Epithelial cell of esophagus (primary cell): ENCODE measurements around the gene ZNF420.

Source experiments
- DNase-seq: peaks from one replicate; pipeline ENCODE4 v3.0.0; 2010; ENCODE audit warnings: low read depth
- H3K4me3 ChIP-seq: 2 replicates; pipeline ENCODE4 v1.5.1; 2011; ENCODE audit warnings: mild to moderate bottlenecking, low read length, control low read depth
- TF ChIP-seq, protein P1 (sequence below): IDR thresholded peaks from 2 replicates; pipeline ENCODE4 v1.5.1; 2011; ENCODE audit warnings: low read depth, mild to moderate bottlenecking, low read length, control low read depth, inconsistent platforms; ENCODE audit not compliant: insufficient read depth; ENCODE audit errors: missing control alignments

ZNF420 gene

DNA sequence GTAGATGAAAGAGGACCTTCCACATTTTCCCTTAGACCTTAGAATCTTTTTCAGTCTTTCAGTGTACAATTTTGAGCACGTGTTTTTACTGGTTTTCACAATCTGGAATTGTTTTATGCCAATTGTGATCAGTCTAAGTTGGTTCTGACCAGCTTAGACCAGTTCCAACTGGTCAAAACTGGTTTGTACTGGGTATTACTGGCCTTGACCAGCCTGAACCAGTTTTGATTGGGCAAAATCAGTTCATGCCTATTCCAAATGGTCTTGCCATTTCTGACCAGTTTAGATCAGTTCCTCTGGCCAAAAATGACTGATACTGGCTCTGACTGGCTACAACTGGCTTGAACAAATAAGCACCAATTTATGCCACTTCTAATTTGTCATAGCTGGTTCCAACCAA lies 57.9 kb downstream of the ZNF420 start:
- no peak overlapping the region for H3K4me3 ChIP-seq
- no peak for DNase-seq
- TF ChIP-seq, protein P1, sequence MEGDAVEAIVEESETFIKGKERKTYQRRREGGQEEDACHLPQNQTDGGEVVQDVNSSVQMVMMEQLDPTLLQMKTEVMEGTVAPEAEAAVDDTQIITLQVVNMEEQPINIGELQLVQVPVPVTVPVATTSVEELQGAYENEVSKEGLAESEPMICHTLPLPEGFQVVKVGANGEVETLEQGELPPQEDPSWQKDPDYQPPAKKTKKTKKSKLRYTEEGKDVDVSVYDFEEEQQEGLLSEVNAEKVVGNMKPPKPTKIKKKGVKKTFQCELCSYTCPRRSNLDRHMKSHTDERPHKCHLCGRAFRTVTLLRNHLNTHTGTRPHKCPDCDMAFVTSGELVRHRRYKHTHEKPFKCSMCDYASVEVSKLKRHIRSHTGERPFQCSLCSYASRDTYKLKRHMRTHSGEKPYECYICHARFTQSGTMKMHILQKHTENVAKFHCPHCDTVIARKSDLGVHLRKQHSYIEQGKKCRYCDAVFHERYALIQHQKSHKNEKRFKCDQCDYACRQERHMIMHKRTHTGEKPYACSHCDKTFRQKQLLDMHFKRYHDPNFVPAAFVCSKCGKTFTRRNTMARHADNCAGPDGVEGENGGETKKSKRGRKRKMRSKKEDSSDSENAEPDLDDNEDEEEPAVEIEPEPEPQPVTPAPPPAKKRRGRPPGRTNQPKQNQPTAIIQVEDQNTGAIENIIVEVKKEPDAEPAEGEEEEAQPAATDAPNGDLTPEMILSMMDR: no peak

DNA sequence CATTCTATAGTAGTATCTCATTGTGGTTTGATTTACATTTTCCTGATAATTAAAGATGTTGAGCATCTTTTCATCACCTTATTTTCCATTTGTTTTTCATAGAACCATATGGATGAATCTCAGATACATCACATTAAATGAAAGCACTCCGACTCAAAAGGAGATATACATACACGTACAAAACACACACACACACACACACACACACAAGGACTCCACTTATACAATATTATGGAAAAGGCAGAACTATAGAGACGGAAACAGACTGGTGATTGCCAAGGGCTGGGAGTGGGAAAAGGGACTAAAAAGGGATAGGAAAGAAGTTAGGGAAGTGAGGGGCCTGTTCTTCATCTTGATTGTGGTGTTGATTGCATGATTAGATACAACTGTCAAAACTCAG lies 70.0 kb downstream of the ZNF420 start:
- TF ChIP-seq, protein P1: no peak
- no peak overlapping the region for H3K4me3 ChIP-seq
- no peak for DNase-seq

DNA sequence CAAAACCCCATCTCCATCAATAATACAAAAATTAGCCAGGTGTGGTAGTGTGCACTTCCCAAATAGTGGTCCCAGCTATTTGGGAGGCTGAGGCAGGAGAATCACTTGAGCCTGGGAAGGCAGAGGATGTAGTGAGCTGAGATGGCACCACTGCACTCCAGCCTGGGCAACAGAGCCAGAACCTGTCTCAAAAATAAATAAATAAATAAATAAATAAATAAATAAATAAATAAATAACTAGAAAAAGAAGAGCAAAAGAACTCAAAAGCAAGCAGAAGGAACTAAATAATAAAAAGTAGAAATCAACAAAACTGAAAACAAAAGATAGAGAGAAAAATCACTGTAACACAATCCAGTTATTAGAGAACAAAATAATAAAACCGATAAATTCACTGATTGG lies 81.9 kb downstream of the ZNF420 start:
- H3K4me3 ChIP-seq: no peak overlapping the region
- DNase-seq: no peak
- TF ChIP-seq, protein P1: no peak

DNA sequence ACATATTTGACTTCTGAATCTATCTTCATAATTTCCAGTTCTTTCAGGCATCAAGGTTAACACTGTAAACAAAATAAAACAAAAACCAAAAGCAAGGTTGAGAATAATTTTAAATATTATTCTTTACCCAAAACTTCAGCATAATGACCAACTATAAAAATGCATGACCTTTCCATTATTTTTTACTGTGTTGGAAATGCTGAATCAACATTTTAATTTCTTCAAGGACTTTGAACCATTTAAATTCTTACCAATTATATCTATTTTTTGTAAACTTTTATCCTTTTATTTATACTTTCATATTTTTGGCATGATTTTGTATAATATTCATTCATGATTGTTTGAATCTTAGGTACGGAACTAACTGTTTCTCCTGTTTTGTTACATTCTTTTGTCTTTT lies 87.4 kb downstream of the ZNF420 start:
- DNase-seq: no peak
- no peak overlapping the region for H3K4me3 ChIP-seq
- TF ChIP-seq, protein P1: no peak

DNA sequence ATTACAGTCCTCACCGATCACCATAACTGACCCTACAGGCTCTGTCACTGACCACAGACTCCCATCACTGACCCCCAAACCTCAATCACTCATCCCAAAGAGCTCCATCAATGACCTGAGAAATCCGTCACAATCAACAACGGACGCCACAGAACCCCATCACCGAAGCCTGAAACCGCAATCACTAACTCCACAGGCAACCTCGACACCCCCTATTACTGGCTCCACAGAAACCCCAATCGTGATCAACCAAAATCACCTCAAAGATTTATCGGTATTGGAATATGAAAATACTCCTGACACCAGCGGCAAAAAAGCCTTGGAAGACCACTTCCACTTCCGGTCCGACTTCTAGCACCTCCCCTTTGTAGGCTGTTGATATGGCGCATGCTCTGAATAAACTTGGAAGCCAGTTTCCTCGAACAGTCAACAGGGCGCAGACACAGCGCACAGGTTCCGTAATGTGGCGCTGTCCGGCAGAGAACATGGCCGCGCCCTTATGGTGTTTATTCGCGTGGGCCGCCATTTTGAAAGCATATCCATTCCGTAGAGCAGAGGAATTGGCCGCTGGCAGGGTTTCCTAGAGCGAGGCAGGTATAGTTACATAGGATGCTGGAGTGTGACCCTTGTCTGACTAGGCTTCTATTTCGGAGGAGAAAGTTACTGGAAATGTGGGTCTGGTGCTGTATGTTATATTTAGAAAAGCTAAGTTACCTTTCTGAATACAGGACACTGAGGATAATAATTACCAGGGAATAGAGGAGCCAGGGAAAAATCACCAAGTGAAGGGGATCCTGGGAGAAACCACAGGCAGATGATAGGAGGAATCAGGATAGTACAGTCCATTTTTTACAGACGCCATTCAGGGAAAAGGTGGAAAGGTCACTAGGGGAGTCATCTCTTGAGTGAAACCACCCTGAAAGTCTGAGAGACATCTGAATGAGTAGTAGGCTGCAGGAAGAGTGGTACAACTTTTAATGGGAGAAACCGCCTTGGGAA lies 94.4 kb downstream of the ZNF420 start, which contains the start of gene ZNF585A:
ZNF585A (minus strand) TSS at position 328 of the 999 bp plus-strand sequence. CDS start 2,785 bp downstream, outside the sequence.
- peak; percentile 98 for DNase-seq
- TF ChIP-seq, protein P1: peak; percentile 38
- H3K4me3 ChIP-seq: peak within 1 kb of the TSS; percentile 87
